ENCODE results near the gene DIS3L2. TPM values are rescaled to one million over a fixed set of nuclear protein-coding genes. Genes with fewer than 3 reads are reported as not detected.

The DIS3L2 gene
- total and polyA plus RNA-seq, 7 donors, result 10.7 to 20.8 (median 16.0) TPM

DNA sequence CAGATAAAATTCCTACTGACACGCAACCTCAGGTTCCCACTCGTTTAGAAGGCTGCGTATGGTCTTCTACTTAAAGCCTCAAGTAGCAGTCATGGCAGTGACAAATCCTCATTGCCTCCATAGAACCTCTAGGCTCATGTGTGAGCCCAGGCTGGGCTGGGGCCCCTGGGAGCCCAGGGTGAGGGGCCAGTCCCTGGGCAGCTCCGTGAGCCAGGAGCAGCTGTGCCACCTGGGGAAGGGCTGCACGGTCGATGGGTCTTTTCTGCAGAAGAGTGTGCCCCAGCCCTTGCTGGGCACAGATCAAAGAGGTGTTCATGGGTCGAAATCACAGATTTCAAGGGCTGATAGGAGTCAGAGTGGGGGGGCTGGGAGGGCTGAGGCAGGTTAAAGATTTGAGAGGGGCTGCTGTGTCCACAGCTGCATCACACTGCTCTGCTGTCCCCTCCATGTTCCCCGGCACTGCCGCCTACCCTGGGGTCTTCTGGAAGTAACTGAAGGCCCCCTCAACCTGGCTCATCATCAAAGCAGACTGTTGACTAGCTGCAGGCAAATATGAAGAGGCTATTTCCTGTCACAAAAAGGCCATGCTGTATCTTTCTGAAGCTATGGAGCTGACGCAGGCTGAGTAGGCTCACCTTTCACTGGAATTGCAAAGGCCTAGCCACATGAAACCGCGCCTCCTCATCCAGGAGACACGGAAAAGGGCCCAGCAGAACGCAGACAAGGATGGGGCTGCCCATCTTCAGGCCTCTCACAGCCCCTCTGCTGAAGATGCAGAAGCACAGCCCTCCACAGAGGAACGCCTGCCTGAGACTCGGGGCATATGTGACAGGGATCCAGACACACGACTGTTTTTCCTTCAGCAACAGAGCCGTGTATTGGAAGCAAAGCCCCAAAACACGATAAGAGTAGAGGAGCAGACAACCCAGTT is 381.4 kb downstream of the DIS3L2 start:
- H3K36me3 ChIP-seq (ENCODE audit: insufficient read depth in 1 of 2, low read depth in 1 of 2), result no peaks in the 10 kb centered on the region
- WGBS, 3 donors, result 68 to 78% (median 68%) methylated on average over 19 of the region's 19 CpGs
- intact Hi-C loops (cut with DNase I), result no loop called here
- no peak overlapping the region for H3K4me3 ChIP-seq
- no peaks in the 10 kb centered on the region for H3K4me1 ChIP-seq
- TF ChIP-seq, protein P1, sequence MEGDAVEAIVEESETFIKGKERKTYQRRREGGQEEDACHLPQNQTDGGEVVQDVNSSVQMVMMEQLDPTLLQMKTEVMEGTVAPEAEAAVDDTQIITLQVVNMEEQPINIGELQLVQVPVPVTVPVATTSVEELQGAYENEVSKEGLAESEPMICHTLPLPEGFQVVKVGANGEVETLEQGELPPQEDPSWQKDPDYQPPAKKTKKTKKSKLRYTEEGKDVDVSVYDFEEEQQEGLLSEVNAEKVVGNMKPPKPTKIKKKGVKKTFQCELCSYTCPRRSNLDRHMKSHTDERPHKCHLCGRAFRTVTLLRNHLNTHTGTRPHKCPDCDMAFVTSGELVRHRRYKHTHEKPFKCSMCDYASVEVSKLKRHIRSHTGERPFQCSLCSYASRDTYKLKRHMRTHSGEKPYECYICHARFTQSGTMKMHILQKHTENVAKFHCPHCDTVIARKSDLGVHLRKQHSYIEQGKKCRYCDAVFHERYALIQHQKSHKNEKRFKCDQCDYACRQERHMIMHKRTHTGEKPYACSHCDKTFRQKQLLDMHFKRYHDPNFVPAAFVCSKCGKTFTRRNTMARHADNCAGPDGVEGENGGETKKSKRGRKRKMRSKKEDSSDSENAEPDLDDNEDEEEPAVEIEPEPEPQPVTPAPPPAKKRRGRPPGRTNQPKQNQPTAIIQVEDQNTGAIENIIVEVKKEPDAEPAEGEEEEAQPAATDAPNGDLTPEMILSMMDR (IDR thresholded peaks at IDR 0.05), result no peak
- peaks cover 0 to 18% (median 1%) of the 10 kb centered on the region in 3 donors for H3K27me3 ChIP-seq (ENCODE audit: insufficient read depth in 3 of 3, low read length in 2 of 3)
- H3K9me3 ChIP-seq, result no peaks in the 10 kb centered on the region
- no peak overlapping the region for H3K27ac ChIP-seq
- ATAC-seq (no peak), DNase-seq (peak in 1 of 2 donors; percentile 41)

DNA sequence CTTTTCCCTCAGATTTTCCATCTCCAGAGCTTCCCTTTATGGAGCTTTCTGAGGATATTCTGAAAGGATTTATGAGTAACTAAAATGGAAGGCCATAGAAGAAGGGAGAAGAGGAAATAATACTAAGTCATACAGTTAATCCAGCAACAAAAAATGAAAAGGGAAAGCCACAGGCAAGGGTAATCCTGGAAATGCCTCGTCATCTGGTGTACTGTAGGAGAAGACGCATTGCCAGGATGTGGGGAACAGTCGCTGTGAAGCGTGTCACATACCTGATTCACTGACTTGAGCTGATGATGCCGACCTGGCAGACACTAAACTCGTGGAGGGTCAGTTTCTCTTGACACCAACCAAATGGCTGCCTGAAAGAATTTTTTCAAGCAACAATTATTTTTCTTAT is 382.3 kb downstream of the DIS3L2 start:
- H3K9me3 ChIP-seq, result no peaks in the 10 kb centered on the region
- TF ChIP-seq, protein P1 (IDR thresholded peaks at IDR 0.05), result no peak

DNA sequence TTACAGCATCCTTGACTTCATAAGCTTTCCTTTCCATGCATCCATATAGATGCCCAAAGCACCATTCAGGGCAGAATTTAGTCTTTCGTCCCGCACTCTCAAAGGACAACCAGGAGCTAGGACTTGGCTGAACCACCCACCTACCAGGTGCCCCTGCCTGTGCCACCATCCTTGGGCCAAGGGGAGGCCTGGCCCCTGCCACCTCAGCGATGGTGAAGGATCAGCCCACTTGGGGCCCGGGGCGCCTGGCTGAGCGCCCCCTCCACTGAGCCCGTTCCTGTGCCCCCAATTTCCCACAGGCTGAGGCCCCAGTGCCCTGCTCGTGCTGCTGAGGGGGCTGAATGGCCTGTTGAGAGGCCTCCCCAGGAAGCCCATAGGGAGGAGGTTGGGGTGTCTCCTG is 383.7 kb downstream of the DIS3L2 start:
- intact Hi-C loops (cut with DNase I), result no loop called here

More for the DNA sequence above, 382.3 kb downstream of the DIS3L2 start:
- DNase-seq, result peak in 1 of 2 donors; percentile 34
- H3K27ac ChIP-seq, result no peak overlapping the region
- 65 to 73% (median 71%) methylated on average over 6 of the region's 6 CpGs for WGBS, 3 donors
- ATAC-seq, result no peak
- no peaks in the 10 kb centered on the region for H3K4me1 ChIP-seq
- H3K27me3 ChIP-seq (ENCODE audit: insufficient read depth in 3 of 3, low read length in 2 of 3), result peaks cover 0 to 27% (median 1%) of the 10 kb centered on the region in 3 donors
- no peaks in the 10 kb centered on the region for H3K36me3 ChIP-seq (ENCODE audit: insufficient read depth in 1 of 2, low read depth in 1 of 2)
- no peak overlapping the region for H3K4me3 ChIP-seq
- intact Hi-C loops (cut with DNase I), result no loop called here

DNA sequence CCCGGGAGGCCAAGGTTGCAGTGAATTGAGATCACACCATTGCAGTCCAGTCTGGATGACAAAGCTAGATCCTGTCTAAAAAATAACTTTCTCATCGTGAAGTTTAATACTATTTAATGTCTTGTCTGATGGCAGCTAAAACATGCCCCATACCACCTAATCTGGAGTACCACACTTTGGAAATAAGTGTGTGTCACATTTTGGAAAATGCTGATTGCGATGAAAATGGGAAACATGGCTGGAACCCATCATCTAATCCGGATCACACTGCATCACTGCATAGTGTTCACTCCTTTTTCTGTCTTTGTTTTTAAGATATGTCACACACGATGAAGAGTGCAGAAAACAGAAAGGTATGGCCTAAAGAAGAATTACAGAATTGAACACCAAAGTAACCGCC is 385.9 kb downstream of the DIS3L2 start:
- ATAC-seq, result no peak
- intact Hi-C loops (cut with DNase I), result no loop called here
- TF ChIP-seq, protein P1 (IDR thresholded peaks at IDR 0.05), result no peak
- no peak overlapping the region for H3K27ac ChIP-seq
- peaks cover 0 to 62% (median 23%) of the 10 kb centered on the region in 3 donors for H3K27me3 ChIP-seq (ENCODE audit: insufficient read depth in 3 of 3, low read length in 2 of 3)
- no peaks in the 10 kb centered on the region for H3K36me3 ChIP-seq (ENCODE audit: insufficient read depth in 1 of 2, low read depth in 1 of 2)
- no peaks in the 10 kb centered on the region for H3K9me3 ChIP-seq
- H3K4me3 ChIP-seq, result no peak overlapping the region
- WGBS, 3 donors, result 90 to 94% (median 94%) methylated on average over 6 of the region's 6 CpGs
- no peak for DNase-seq
- H3K4me1 ChIP-seq, result peaks cover 3% of the 10 kb centered on the region

More for the DNA sequence above, 383.7 kb downstream of the DIS3L2 start:
- DNase-seq (peak in 1 of 2 donors; percentile 37), ATAC-seq (no peak)
- 88 to 91% (median 89%) methylated on average over 8 of the region's 8 CpGs for WGBS, 3 donors
- no peak overlapping the region for H3K4me3 ChIP-seq
- H3K36me3 ChIP-seq (ENCODE audit: insufficient read depth in 1 of 2, low read depth in 1 of 2), result no peaks in the 10 kb centered on the region
- TF ChIP-seq, protein P1 (IDR thresholded peaks at IDR 0.05), result no peak
- H3K4me1 ChIP-seq, result no peaks in the 10 kb centered on the region
- peaks cover 0 to 41% (median 3%) of the 10 kb centered on the region in 3 donors for H3K27me3 ChIP-seq (ENCODE audit: insufficient read depth in 3 of 3, low read length in 2 of 3)
- no peaks in the 10 kb centered on the region for H3K9me3 ChIP-seq
- H3K27ac ChIP-seq, result no peak overlapping the region
